Limb (tissue), 2 donors: ENCODE results near the gene CXCR3.

Experiments used
- DNase-seq, 2 donors: peaks; one replicate each; pipeline ENCODE4 v3.0.0-alpha.2; 2016; ENCODE audit errors: extremely low spot score in 2 of 2

The CXCR3 gene

GRCh38 chrX:71637253-71637618 lies 18.9 kb upstream of the CXCR3 start:
- no peak for DNase-seq

GRCh38 chrX:71636438-71637252 lies 18.3 kb upstream of the CXCR3 start:
- DNase-seq: no peak

- peak in 1 of 2 donors; percentile 3 for DNase-seq
These were observed 16.1 kb upstream of the CXCR3 start for GRCh38 chrX:71634366-71634765.

- DNase-seq: no peak
These were observed 14.8 kb upstream of the CXCR3 start for GRCh38 chrX:71632923-71633657.

DNA sequence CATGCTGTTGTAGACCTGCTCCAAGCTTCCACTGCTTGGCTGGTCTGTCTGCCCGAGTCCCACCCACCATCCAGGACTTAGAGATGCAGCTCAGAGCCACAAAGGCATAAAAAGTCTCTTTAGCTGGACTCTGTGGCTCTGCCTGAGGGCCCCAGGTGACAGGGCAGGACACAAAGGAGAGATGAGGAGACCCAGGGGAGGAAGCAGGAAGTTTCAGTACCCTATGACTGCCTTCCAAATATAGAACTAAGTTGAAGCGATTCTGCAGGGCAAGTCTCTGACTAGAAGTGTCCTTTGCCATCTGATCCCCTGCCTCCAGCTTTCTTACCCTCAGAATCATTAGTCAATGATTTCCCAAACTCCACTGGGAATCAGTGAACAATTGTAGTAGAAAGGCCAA lies 11.2 kb upstream of the CXCR3 start:
- DNase-seq: no peak

DNA sequence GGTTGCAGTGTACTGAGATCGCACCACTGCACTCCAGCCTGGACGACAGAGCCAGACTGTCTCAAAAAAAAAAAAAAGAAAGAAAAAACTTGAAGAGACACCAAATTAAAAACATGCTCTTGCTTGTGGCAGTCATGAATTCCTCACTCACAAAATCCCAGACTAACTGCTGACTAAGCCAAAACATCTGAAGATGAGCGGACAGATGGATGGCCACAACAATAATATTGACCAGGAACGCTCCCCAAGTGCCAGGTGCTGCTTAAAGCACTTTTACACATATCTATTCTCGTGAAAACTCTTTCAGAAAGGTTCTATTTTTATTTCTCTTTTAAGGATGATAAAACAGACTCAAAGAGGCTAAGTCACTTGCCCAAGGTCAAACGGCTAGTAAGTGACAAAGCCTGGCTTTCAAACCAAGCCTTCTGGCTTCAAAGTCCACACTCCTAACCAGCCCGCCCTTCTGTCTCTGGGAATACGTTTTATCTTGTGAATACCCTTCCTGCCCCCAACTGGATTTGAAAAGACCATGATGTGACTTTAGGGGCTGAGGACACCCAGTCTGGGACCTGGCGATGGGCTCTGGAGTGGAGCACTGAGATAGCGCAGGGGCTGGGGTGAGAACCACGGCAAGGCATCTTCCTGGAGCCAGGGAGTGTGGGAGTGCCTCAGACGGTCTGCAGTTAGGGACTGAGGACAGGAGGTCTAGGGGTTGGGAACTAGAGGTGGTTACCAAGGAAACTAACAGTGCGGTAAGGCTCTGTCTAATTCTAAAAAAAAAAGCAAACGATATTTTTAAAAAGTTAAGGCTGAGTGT lies 9.5 kb upstream of the CXCR3 start:
- no peak for DNase-seq

DNA sequence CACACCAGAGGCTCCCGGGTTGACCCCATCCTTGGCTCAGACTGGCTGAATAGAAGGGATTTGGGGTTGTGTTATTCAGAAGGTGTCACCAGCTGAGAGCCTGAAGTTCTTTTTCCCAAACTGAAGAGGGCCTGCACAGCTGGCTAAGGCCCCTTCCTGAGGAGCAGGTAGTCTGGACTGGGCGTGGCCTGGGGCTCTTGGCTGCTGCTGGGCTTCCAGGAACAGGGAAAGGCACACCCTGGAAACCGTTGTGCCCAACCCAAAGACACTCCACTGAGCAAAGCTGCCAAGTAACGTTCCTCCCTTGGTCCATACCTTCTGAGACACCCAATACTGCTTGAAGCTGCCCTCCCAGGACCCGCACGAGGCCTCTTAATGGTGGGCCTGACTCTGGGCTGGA lies 8.3 kb upstream of the CXCR3 start:
- DNase-seq: no peak

GRCh38 chrX:71625471-71625870 lies 7.2 kb upstream of the CXCR3 start:
- no peak for DNase-seq

DNA sequence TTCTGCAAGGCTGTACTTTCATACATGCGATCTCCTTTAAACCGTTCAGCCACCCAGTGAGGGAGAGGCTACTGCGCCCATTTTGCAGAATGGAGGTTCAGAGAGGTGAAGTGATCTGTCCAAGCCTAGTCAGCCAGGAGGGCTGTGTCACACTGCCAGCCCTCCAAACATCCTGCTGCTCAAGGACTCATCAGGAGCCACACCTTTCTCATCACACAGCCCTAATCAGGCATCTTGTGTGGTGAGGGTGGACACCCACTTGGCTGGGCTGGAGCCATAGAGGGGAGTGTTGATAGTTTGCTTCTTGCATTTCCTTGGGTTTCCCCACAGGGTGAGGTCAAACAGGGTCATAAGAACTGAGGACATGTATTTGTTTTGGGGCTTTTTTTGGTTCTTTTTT lies 5.4 kb upstream of the CXCR3 start:
- no peak for DNase-seq

DNA sequence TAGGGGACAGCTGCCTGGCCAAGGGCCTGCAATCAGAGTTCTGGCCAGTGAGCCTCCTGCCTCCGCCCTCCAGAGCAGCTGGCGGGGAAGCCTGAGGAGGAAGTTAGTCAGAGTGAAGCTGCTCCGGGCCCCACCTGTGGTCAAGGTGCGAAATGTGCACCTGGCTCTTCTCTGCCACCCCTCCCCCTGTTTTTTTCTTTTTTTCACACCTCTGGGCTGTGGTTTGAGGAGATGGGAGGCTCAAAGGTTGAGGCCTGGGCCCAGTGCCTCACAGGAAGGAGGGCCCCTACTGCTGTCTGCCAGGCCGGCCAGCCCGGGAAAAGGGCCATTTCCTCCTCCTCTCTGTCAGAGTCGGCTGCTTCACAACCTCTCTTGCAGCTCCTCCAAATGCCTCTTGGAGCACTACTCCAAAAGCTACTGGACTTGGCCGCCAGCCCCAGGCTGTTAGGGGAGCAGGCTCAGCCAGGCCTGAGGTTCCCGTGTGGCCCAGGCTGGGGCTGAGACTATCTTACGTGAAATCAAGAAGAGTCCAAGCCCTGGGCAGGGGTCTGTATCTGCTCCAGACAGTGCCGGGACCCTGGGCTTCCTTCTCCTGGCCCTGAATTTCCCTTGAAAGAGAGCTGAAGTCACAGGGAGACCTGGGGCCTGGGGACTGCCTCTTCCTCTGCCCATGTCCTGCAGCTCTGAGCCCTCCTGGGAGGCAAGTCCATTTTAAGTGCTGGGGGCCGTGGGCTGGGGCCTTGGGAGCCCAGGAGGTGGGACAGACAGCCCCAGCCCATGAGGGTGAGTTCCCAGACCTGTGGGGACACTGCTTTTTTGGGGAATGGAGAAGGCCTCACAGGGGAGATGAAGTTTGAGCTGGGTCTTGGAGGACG lies 4.5 kb upstream of the CXCR3 start:
- DNase-seq: peak; percentile 51 to 59

- no peak for DNase-seq
These were observed 3.8 kb upstream of the CXCR3 start for GRCh38 chrX:71622032-71622575.

DNA sequence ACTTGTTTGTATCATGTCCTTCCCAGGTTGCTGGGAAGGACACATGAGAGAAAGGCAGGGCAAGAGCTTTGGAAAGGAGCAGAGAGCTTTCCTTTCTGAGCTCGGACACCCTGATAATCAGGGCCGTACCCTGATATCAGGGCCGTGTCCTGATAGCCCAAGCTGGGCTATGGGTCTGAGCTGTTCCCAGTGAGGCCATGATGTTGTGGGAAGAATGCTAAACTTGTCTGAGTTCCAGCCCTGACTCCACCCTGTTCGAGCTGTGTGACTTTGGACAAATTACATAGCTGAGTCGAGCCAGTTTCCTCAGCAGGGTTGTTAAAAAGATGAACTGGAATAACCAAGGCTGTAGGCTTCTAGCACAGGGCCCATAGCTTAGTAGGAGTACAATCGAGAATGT lies 3.3 kb upstream of the CXCR3 start:
- DNase-seq: no peak

GRCh38 chrX:71619986-71620385 lies 1.7 kb upstream of the CXCR3 start:
- DNase-seq: no peak

DNA sequence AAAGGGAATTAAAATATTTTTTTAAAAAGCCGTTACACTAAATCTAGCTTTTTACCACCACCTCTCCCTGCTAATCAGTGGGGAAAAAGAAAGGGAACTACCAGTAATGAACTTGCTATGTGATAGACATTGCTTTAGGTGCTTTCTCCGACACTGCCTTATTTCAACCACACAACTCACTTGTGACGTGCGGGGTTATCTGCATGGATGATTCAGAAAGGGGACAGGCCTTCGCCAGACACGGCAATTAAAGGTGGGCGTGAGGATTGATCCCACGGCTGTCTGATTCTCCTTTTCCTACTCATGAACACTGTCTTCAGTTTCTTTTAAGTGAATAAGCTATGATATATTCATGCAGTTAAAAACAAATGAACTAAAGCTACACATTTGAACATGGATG lies 882 bp upstream of the CXCR3 start:
- no peak for DNase-seq

- no peak for DNase-seq
These were observed 476 bp upstream of the CXCR3 start for GRCh38 chrX:71618787-71619186.

- no peak for DNase-seq
These were observed 569 bp downstream of the CXCR3 start for GRCh38 chrX:71617742-71618141.

DNA sequence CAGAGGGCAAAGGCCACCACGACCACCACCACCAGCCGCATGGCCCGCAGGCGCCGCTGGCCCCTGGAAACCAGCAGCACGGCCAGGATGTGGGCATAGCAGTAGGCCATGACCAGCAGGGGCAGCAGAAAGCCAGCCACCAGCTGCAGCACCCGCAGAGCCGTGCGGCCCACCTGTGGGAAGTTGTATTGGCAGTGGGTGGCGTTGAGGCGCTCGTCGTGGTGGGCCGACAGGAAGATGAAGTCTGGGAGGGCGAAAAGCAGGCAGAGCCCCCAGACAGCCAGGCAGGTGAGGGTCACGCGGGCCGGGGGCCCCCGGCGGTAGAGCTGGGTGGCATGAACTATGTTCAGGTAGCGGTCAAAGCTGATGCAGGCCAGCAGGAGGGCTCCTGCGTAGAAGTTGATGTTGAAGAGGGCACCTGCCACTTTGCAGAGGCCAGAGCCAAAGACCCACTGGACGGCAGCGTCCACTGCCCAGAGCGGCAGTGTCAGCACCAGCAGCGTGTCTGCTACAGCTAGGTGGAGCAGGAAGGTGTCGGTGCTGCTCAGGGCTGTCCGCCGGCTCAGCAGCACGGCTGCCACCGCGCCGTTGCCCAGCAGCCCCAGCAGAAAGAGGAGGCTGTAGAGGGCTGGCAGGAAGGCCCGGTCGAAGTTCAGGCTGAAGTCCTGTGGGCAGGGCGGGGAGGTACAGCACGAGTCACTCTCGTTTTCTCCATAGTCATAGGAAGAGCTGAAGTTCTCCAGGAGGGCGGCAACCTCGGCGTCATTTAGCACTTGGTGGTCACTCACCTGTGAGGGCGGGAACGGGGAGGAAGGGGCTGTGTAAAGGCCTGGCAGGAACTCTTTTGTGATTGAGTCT lies 1.4 kb downstream of the CXCR3 start:
- no peak for DNase-seq

- DNase-seq: no peak
These were observed 2.4 kb downstream of the CXCR3 start for GRCh38 chrX:71615954-71616353.

DNA sequence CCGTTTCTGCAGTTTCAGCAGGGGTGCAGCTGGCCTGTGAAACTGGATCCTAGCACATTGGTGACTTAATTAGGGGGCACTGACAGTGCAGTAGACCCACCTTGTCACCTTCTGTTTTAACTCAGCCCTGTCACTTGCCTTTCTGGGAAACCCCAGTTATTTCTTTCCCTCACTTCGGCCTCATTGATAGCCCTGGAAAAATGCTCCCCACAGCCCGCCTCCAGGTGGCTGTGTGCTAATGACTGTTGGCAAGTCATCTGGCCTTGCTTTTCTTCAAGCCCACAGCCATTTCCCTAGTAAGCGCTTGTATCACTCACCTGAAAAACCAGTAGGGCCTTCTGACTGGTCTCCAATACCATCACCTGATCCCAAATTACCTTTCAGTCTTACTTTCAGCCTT lies 3.3 kb downstream of the CXCR3 start:
- DNase-seq: no peak

GRCh38 chrX:71612256-71612655 lies 6.1 kb downstream of the CXCR3 start:
- DNase-seq: no peak
